SU-DHL-6 (cell line): ENCODE results near the gene SH3RF3.

Experiments
- H2AFZ ChIP-seq: fragments of 200-600 bp; sonication (generic); 2 replicates; pipeline ENCODE4 v1.6.1; 2014; ENCODE audit warnings: low read depth, mild to moderate bottlenecking, moderate library complexity, mixed read lengths, antibody characterized with exemption, low read length; ENCODE audit not compliant: severe bottlenecking
- H3F3A ChIP-seq: fragments of 200-600 bp; shearing (Covaris generic); 2 replicates; pipeline ENCODE4 v1.6.0; 2016; ENCODE audit warnings: antibody characterized with exemption, mild to moderate bottlenecking; ENCODE audit not compliant: insufficient read depth
- H3K27ac ChIP-seq: fragments of 200-600 bp; sonication (generic); 2 replicates; pipeline ENCODE4 v1.5.1; 2016; ENCODE audit warnings: low read depth, mild to moderate bottlenecking, low read length, moderate library complexity, mixed read lengths
- H3K27me3 ChIP-seq: fragments of 200-600 bp; sonication (generic), shearing (Covaris generic); 2 replicates; pipeline ENCODE4 v1.6.0; 2014; ENCODE audit warnings: mild to moderate bottlenecking, low read length
- H3K36me3 ChIP-seq: fragments of 200-600 bp; sonication (generic); 2 replicates; pipeline ENCODE4 v1.6.1; 2014; ENCODE audit warnings: mild to moderate bottlenecking, low read length, mixed read lengths
- H3K4me2 ChIP-seq: fragments of 300-600, 200-600 bp; shearing (Covaris generic), sonication (generic); 2 replicates; pipeline ENCODE4 v1.6.0; 2014; ENCODE audit warnings: low read length, low read depth, mild to moderate bottlenecking; ENCODE audit not compliant: poor library complexity, severe bottlenecking
- H3K4me3 ChIP-seq: fragments of 200-600 bp; sonication (generic); 2 replicates; pipeline ENCODE4 v1.5.1; 2014; ENCODE audit warnings: antibody characterized with exemption, low read length, mild to moderate bottlenecking, mixed read lengths; ENCODE audit not compliant: insufficient read depth, poor library complexity, severe bottlenecking
- H3K79me2 ChIP-seq: fragments of 200-600 bp; sonication (generic); 2 replicates; pipeline ENCODE4 v1.6.1; 2014; ENCODE audit warnings: mild to moderate bottlenecking, low read length, moderate library complexity; ENCODE audit not compliant: insufficient read depth
- H3K9ac ChIP-seq: fragments of 200-600 bp; sonication (generic); 2 replicates; pipeline ENCODE4 v1.7.0; 2014; ENCODE audit warnings: mild to moderate bottlenecking, low read length
- H3K9me2 ChIP-seq: fragments of 200-600 bp; sonication (generic); replicated peaks from 2 replicates; pipeline ENCODE4 v1.6.1; 2014; ENCODE audit warnings: low read length; ENCODE audit not compliant: insufficient read depth
- H3K9me3 ChIP-seq: fragments of 200-600 bp; sonication (generic); 2 replicates; pipeline ENCODE4 v1.6.1; 2014; ENCODE audit warnings: low read length, mixed read lengths; ENCODE audit not compliant: insufficient read depth
- H4K20me1 ChIP-seq: fragments of 200-600 bp; sonication (generic); 2 replicates; pipeline ENCODE4 v1.6.1; 2014; ENCODE audit warnings: low read depth, mild to moderate bottlenecking, antibody characterized with exemption, low read length, moderate library complexity, mixed read lengths
- CTCF ChIP-seq: fragments of 200-600 bp; sonication (generic); IDR thresholded peaks from one replicate; pipeline ENCODE4 v1.5.1; 2017; ENCODE audit warnings: antibody characterized with exemption, mild to moderate bottlenecking, low read length, moderate library complexity; ENCODE audit not compliant: insufficient read depth, poor library complexity, severe bottlenecking
- EZH2phosphoT487 ChIP-seq: fragments of 200-600 bp; sonication (generic), shearing (Covaris generic); conservative IDR thresholded peaks from 2 replicates; pipeline ENCODE4 v1.6.1; 2018; ENCODE audit warnings: mild to moderate bottlenecking, antibody characterized with exemption, low read length, moderate library complexity, mixed read lengths

The SH3RF3 gene

GRCh38 chr2:109529532-109530449, 400.8 kb downstream of the SH3RF3 start:
- H3F3A ChIP-seq: no peaks in the 10 kb centered on the region
- no peak overlapping the region for H3K27ac ChIP-seq
- no peak overlapping the region for H3K9ac ChIP-seq
- H3K79me2 ChIP-seq: no peaks in the 10 kb centered on the region
- H4K20me1 ChIP-seq: no peaks in the 10 kb centered on the region
- no peak overlapping the region for H3K4me2 ChIP-seq
- no peaks in the 10 kb centered on the region for H3K9me2 ChIP-seq
- H3K9me3 ChIP-seq: no peaks in the 10 kb centered on the region
- no peaks in the 10 kb centered on the region for H3K27me3 ChIP-seq
- H2AFZ ChIP-seq: no peak overlapping the region
- TF ChIP-seq EZH2phosphoT487 (no peak), CTCF (no peak)
- no peaks in the 10 kb centered on the region for H3K36me3 ChIP-seq
- no peak overlapping the region for H3K4me3 ChIP-seq

- H3K9me2 ChIP-seq: no peaks in the 10 kb centered on the region
- H3K4me2 ChIP-seq: no peak overlapping the region
- no peaks in the 10 kb centered on the region for H3K9me3 ChIP-seq
- no peak overlapping the region for H3K9ac ChIP-seq
- no peaks in the 10 kb centered on the region for H3F3A ChIP-seq
- no peak overlapping the region for H2AFZ ChIP-seq
- TF ChIP-seq EZH2phosphoT487: no peak
- no peak for TF ChIP-seq CTCF
- H3K4me3 ChIP-seq: no peak overlapping the region
- H3K36me3 ChIP-seq: no peaks in the 10 kb centered on the region
- no peaks in the 10 kb centered on the region for H3K27me3 ChIP-seq
- H4K20me1 ChIP-seq: no peaks in the 10 kb centered on the region
- no peaks in the 10 kb centered on the region for H3K79me2 ChIP-seq
- H3K27ac ChIP-seq: no peak overlapping the region
Observed at GRCh38 chr2:109530712-109531111, 401.7 kb downstream of the SH3RF3 start.

GRCh38 chr2:109531221-109531620, 402.2 kb downstream of the SH3RF3 start:
- H3K4me3 ChIP-seq: no peak overlapping the region
- no peaks in the 10 kb centered on the region for H3F3A ChIP-seq
- no peaks in the 10 kb centered on the region for H3K9me2 ChIP-seq
- H3K27me3 ChIP-seq: no peaks in the 10 kb centered on the region
- no peaks in the 10 kb centered on the region for H3K36me3 ChIP-seq
- no peak overlapping the region for H3K27ac ChIP-seq
- no peaks in the 10 kb centered on the region for H3K9me3 ChIP-seq
- H3K4me2 ChIP-seq: no peak overlapping the region
- H3K9ac ChIP-seq: no peak overlapping the region
- H3K79me2 ChIP-seq: no peaks in the 10 kb centered on the region
- H2AFZ ChIP-seq: no peak overlapping the region
- TF ChIP-seq CTCF (no peak), EZH2phosphoT487 (no peak)
- no peaks in the 10 kb centered on the region for H4K20me1 ChIP-seq
